Epithelial cell of esophagus (primary cell): Measurements from ENCODE around the gene CERS3.
A peak's percentile ranks its signal among the peaks of the same experiment; 100 is the strongest.

Experiments
- DNase-seq: peaks from one replicate; pipeline ENCODE4 v3.0.0; 2010; ENCODE audit warnings: low read depth
- H3K4me3 ChIP-seq: 2 replicates; pipeline ENCODE4 v1.5.1; 2011; ENCODE audit warnings: mild to moderate bottlenecking, low read length, control low read depth
- CTCF ChIP-seq: IDR thresholded peaks from 2 replicates; pipeline ENCODE4 v1.5.1; 2011; ENCODE audit warnings: low read depth, mild to moderate bottlenecking, low read length, control low read depth, inconsistent platforms; ENCODE audit not compliant: insufficient read depth; ENCODE audit errors: missing control alignments

The CERS3 gene

GRCh38 chr15:100528833-100529428 lies at the start of gene CERS3:
TSS of gene CERS3 (minus strand) at chr15:100528950. CDS start at chr15:100501849, 27,101 bp downstream.
- peak within 1 kb of the TSS; percentile 56 for H3K4me3 ChIP-seq
- no peak for TF ChIP-seq CTCF
- peak; percentile 91 for DNase-seq

- no peak overlapping the region for H3K4me3 ChIP-seq
- DNase-seq, result no peak
- TF ChIP-seq CTCF, result no peak
Measured at GRCh38 chr15:100573526-100573925, 44.8 kb upstream of the CERS3 start.

- TF ChIP-seq CTCF, result peak; percentile 10
- peak; percentile 45 for DNase-seq
- no peak overlapping the region for H3K4me3 ChIP-seq
Measured at GRCh38 chr15:100572362-100572983, 43.7 kb upstream of the CERS3 start.

GRCh38 chr15:100571592-100572167 lies 42.9 kb upstream of the CERS3 start:
- H3K4me3 ChIP-seq, result no peak overlapping the region
- no peak for TF ChIP-seq CTCF
- DNase-seq, result no peak

- H3K4me3 ChIP-seq, result no peak overlapping the region
- no peak for DNase-seq
- TF ChIP-seq CTCF, result no peak
Measured at GRCh38 chr15:100570735-100571313, 42.1 kb upstream of the CERS3 start.

GRCh38 chr15:100570275-100570674 lies 41.5 kb upstream of the CERS3 start:
- no peak overlapping the region for H3K4me3 ChIP-seq
- no peak for TF ChIP-seq CTCF
- DNase-seq, result no peak
